Smooth muscle cell (in vitro differentiated cells): ENCODE measurements around the gene LRRN4CL. TPM values are rescaled to one million over a fixed set of nuclear protein-coding genes. Genes with fewer than 3 reads are reported as not detected.
A peak's percentile ranks its signal among the peaks of the same experiment; 100 is the strongest.
"Not testable (repeated sequence)": the region's sequence is repeated elsewhere in the genome, so short reads cannot be mapped to it uniquely, and the experiment has no call there.

ENCODE experiments used
- DNase-seq: peaks from one replicate; lab custom pipeline; 2025; ENCODE audit not compliant: unreplicated experiment; lab: John Stamatoyannopoulos, UW
- H2AFZ ChIP-seq: fragments of 200-600 bp; sonication (generic); 2 replicates; pipeline ENCODE4 v1.6.0; 2016; ENCODE audit warnings: antibody characterized with exemption, low read depth, mild to moderate bottlenecking
- H3F3A ChIP-seq: fragments of 200-600 bp; sonication (generic); 2 replicates; pipeline ENCODE4 v1.6.0; 2017; ENCODE audit warnings: antibody characterized with exemption, low read depth
- H3K27ac ChIP-seq: fragments of 200-600 bp; sonication (generic); 2 replicates; pipeline ENCODE4 v1.5.1; 2016; ENCODE audit warnings: low read depth, mild to moderate bottlenecking
- H3K27me3 ChIP-seq: fragments of 200-600 bp; sonication (generic); 2 replicates; pipeline ENCODE4 v1.6.1; 2016; ENCODE audit warnings: low read depth, mild to moderate bottlenecking
- H3K36me3 ChIP-seq: fragments of 200-600 bp; sonication (generic); 2 replicates; pipeline ENCODE4 v1.5.1; 2016; ENCODE audit warnings: low read depth
- H3K4me1 ChIP-seq: fragments of 200-600 bp; sonication (generic); 2 replicates; pipeline ENCODE4 v1.5.1; 2016; ENCODE audit warnings: low read depth
- H3K4me2 ChIP-seq: fragments of 200-600 bp; sonication (generic); 2 replicates; pipeline ENCODE4 v1.6.0; 2016; ENCODE audit warnings: mild to moderate bottlenecking
- H3K4me3 ChIP-seq: fragments of 200-600 bp; sonication (generic); 2 replicates; pipeline ENCODE4 v1.5.1; 2016; ENCODE audit warnings: mild to moderate bottlenecking
- H3K79me2 ChIP-seq: fragments of 200-600 bp; sonication (generic); 2 replicates; pipeline ENCODE4 v1.6.0; 2016; ENCODE audit warnings: low read depth, mild to moderate bottlenecking
- H3K9ac ChIP-seq: fragments of 200-600 bp; sonication (generic); 2 replicates; pipeline ENCODE4 v1.6.0; 2016; ENCODE audit warnings: low read depth
- H3K9me3 ChIP-seq: fragments of 200-600 bp; sonication (generic); replicated peaks from 2 replicates; pipeline ENCODE4 v1.5.1; 2016; ENCODE audit warnings: low read depth
- H4K20me1 ChIP-seq: fragments of 200-600 bp; sonication (generic); 2 replicates; pipeline ENCODE4 v1.6.0; 2016; ENCODE audit warnings: low read depth
- CTCF ChIP-seq: fragments of 200-600 bp; sonication (generic); IDR thresholded peaks from 2 replicates; pipeline ENCODE4 v1.5.1; 2017; ENCODE audit warnings: borderline replicate concordance, mild to moderate bottlenecking, antibody characterized with exemption; ENCODE audit not compliant: insufficient read depth, poor library complexity, severe bottlenecking
- WGBS: methylation state at CpG from one replicate; pipeline ENCODE4 v1.1.7; 2016; ENCODE audit warnings: low lambda C conversion rate; 5-methylcytosine and 5-hydroxymethylcytosine counted together
- polyA plus RNA-seq: library from polyadenylated mRNA; unstranded; fragments of >200 nt; fragmentation: Nextera tagmentation; extraction: Ambion mirVana; gene quantifications from 2 replicates; pipeline ENCODE4 v1.2.1, GENCODE V29; 2016
- total RNA-seq: library from RNA; depleted of rRNA; stranded (reverse); fragments of >200 nt; gene quantifications from 2 replicates; pipeline ENCODE4 v1.2.3, GENCODE V29; 2014

LRRN4CL gene
- total and polyA plus RNA-seq, 2 experiments from 2014 or later = 1.3 TPM; not detected in 1

- Histone ChIP-seq H3K36me3 (no peaks in the 10 kb centered on the region), H3K4me1 (peaks cover 37% of the 10 kb centered on the region), H4K20me1 (no peaks in the 10 kb centered on the region), H3K27me3 (no peaks in the 10 kb centered on the region), H2AFZ (peak overlapping the region; percentile 34), H3K4me3 (peak overlapping the region; percentile 70), H3K79me2 (peaks cover 20% of the 10 kb centered on the region), H3K9ac (peak overlapping the region; percentile 95), H3K9me3 (no peaks in the 10 kb centered on the region), H3K4me2 (peak overlapping the region; percentile 98), H3F3A (peaks cover 40% of the 10 kb centered on the region), H3K27ac (peak overlapping the region; percentile 99)
- WGBS = 2% methylated on average over 67 of the region's 73 CpGs
- no peak for TF ChIP-seq CTCF
- peak; percentile 91 for DNase-seq
Measured at GRCh38 chr11:62705880-62706849, 16.8 kb upstream of the LRRN4CL start.

- no peaks in the 10 kb centered on the region for H3K9me3 ChIP-seq
- TF ChIP-seq CTCF = no peak
- 77% methylated on average over 7 of the region's 7 CpGs for WGBS
- H3K27me3 ChIP-seq = no peaks in the 10 kb centered on the region
- H3F3A ChIP-seq = peaks cover 32% of the 10 kb centered on the region
- DNase-seq = no peak
- H3K4me2 ChIP-seq = peak overlapping the region; percentile 98
- H2AFZ ChIP-seq = peak overlapping the region; percentile 34
- no peaks in the 10 kb centered on the region for H3K36me3 ChIP-seq
- no peaks in the 10 kb centered on the region for H4K20me1 ChIP-seq
- peak overlapping the region; percentile 70 for H3K4me3 ChIP-seq
- peaks cover 20% of the 10 kb centered on the region for H3K79me2 ChIP-seq
- H3K4me1 ChIP-seq = peaks cover 36% of the 10 kb centered on the region
- peak overlapping the region; percentile 99 for H3K27ac ChIP-seq
- peak overlapping the region; percentile 95 for H3K9ac ChIP-seq
Measured at GRCh38 chr11:62705413-62705812, 16.1 kb upstream of the LRRN4CL start.

GRCh38 chr11:62703921-62704320 is 14.6 kb upstream of the LRRN4CL start:
- H3K4me2 ChIP-seq, H3K9me3 ChIP-seq, H3K4me3 ChIP-seq, H2AFZ ChIP-seq, DNase-seq, H3K27ac ChIP-seq, H3K9ac ChIP-seq, H3K36me3 ChIP-seq, H4K20me1 ChIP-seq, H3K27me3 ChIP-seq: not testable (repeated sequence)
- WGBS = 97% methylated on average over 4 of the region's 4 CpGs
- H3F3A ChIP-seq = peaks cover 22% of the 10 kb centered on the region
- H3K79me2 ChIP-seq = peaks cover 20% of the 10 kb centered on the region
- peaks cover 29% of the 10 kb centered on the region for H3K4me1 ChIP-seq

GRCh38 chr11:62702246-62702645 is 12.9 kb upstream of the LRRN4CL start:
- H3K27me3 ChIP-seq = no peaks in the 10 kb centered on the region
- no peaks in the 10 kb centered on the region for H4K20me1 ChIP-seq
- H3K79me2 ChIP-seq = peaks cover 20% of the 10 kb centered on the region
- H3K27ac ChIP-seq = no peak overlapping the region
- no peak overlapping the region for H3K4me2 ChIP-seq
- H3F3A ChIP-seq = peaks cover 8% of the 10 kb centered on the region
- H3K9me3 ChIP-seq = no peaks in the 10 kb centered on the region
- DNase-seq = no peak
- WGBS = 97% methylated on average over 11 of the region's 11 CpGs
- H3K36me3 ChIP-seq = no peaks in the 10 kb centered on the region
- no peak overlapping the region for H3K9ac ChIP-seq
- no peak overlapping the region for H2AFZ ChIP-seq
- H3K4me1 ChIP-seq = peaks cover 16% of the 10 kb centered on the region
- H3K4me3 ChIP-seq = no peak overlapping the region
- TF ChIP-seq CTCF = no peak
